Right lobe of liver (tissue), 4 donors: Measurements from ENCODE around the gene ZC4H2.

Experiments used
- CTCF ChIP-seq, 4 donors: fragments of 200-600 bp in 3 of 4; fragments of 450-650 bp in 1 of 4; IDR thresholded peaks; one replicate each; pipeline versions ENCODE4 v1.5.1 to v1.8.0; 2016 to 2022; ENCODE audit warnings: antibody characterized with exemption in 4 of 4, mild to moderate bottlenecking in 2 of 4
- POLR2A ChIP-seq: fragments of 450-650 bp; IDR thresholded peaks from one replicate; pipeline ENCODE4 v1.6.1; 2017; ENCODE audit warnings: antibody characterized with exemption, mild to moderate bottlenecking
- donor health status: DM: no; HTN: no; CAD: no.
- donor health status: DM: no; HTN: no; CAD: no.
- donor health status: DM: no; HTN: yes; CAD: no.

- TF ChIP-seq CTCF (IDR thresholded peaks at IDR 0.05) (no peak), POLR2A (no peak)
Observed at GRCh38 chrX:64908121-64908520, 68.1 kb downstream of the ZC4H2 start.
